ENCODE measurements around the gene HINFP.

- TF ChIP-seq, protein P1, sequence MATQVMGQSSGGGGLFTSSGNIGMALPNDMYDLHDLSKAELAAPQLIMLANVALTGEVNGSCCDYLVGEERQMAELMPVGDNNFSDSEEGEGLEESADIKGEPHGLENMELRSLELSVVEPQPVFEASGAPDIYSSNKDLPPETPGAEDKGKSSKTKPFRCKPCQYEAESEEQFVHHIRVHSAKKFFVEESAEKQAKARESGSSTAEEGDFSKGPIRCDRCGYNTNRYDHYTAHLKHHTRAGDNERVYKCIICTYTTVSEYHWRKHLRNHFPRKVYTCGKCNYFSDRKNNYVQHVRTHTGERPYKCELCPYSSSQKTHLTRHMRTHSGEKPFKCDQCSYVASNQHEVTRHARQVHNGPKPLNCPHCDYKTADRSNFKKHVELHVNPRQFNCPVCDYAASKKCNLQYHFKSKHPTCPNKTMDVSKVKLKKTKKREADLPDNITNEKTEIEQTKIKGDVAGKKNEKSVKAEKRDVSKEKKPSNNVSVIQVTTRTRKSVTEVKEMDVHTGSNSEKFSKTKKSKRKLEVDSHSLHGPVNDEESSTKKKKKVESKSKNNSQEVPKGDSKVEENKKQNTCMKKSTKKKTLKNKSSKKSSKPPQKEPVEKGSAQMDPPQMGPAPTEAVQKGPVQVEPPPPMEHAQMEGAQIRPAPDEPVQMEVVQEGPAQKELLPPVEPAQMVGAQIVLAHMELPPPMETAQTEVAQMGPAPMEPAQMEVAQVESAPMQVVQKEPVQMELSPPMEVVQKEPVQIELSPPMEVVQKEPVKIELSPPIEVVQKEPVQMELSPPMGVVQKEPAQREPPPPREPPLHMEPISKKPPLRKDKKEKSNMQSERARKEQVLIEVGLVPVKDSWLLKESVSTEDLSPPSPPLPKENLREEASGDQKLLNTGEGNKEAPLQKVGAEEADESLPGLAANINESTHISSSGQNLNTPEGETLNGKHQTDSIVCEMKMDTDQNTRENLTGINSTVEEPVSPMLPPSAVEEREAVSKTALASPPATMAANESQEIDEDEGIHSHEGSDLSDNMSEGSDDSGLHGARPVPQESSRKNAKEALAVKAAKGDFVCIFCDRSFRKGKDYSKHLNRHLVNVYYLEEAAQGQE (IDR thresholded peaks at IDR 0.05; ENCODE audit: low read depth), result no peak
- TF ChIP-seq POLR2A (IDR thresholded peaks at IDR 0.05; ENCODE audit: borderline replicate concordance, extremely low read depth, insufficient read depth, insufficient read length) (no peak), POLR2AphosphoS5 (IDR thresholded peaks at IDR 0.05; ENCODE audit: low read depth, low read length) (no peak), TCF7L2 (IDR thresholded peaks at IDR 0.05; ENCODE audit: borderline replicate concordance, extremely low read depth, insufficient read depth, insufficient read length) (no peak), YY1 (IDR thresholded peaks at IDR 0.05; ENCODE audit: extremely low read depth, insufficient replicate concordance, low read depth, low read length) (no peak), EZH2 (IDR thresholded peaks at IDR 0.05) (no peak), MAX (IDR thresholded peaks at IDR 0.05) (no peak), ATF3 (IDR thresholded peaks at IDR 0.05) (no peak), JUND (IDR thresholded peaks at IDR 0.05) (no peak)
- TF ChIP-seq, protein P2, sequence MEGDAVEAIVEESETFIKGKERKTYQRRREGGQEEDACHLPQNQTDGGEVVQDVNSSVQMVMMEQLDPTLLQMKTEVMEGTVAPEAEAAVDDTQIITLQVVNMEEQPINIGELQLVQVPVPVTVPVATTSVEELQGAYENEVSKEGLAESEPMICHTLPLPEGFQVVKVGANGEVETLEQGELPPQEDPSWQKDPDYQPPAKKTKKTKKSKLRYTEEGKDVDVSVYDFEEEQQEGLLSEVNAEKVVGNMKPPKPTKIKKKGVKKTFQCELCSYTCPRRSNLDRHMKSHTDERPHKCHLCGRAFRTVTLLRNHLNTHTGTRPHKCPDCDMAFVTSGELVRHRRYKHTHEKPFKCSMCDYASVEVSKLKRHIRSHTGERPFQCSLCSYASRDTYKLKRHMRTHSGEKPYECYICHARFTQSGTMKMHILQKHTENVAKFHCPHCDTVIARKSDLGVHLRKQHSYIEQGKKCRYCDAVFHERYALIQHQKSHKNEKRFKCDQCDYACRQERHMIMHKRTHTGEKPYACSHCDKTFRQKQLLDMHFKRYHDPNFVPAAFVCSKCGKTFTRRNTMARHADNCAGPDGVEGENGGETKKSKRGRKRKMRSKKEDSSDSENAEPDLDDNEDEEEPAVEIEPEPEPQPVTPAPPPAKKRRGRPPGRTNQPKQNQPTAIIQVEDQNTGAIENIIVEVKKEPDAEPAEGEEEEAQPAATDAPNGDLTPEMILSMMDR (IDR thresholded peaks at IDR 0.05 in 2 of 3, conservative IDR thresholded peaks at IDR 0.05 in 1 of 3; ENCODE audit: borderline replicate concordance in 1 of 3, insufficient read depth in 1 of 3, low read depth in 2 of 3, low read length in 2 of 3), result no peak
Measured at GRCh38 chr11:119161871-119162270, 40.5 kb downstream of the HINFP start.

Data from HCT116 (cell line).